IMR-90 (cell line): Measurements from ENCODE around the gene TFCP2. TPM values are rescaled to one million over a fixed set of nuclear protein-coding genes. Genes with fewer than 3 reads are reported as not detected.
"Not testable (repeated sequence)": the region's sequence is repeated elsewhere in the genome, so short reads cannot be mapped to it uniquely, and the experiment has no call there.

Experiments
- ATAC-seq: fragments of 200-7000 bp; cut with Tn5 transposase; 2 replicates; pipeline ENCODE4 v1.9.1; 2020; ENCODE audit warnings: low read depth, mild to moderate bottlenecking, moderate library complexity
- BruUV-seq: library from RNA; stranded (reverse); fragments of 400-500 nt; replicated peaks from 2 replicates; lab custom pipeline; 2021; lab: Mats Ljungman, UMichigan
- CTCF ChIA-PET: fragments of 300-600 bp; formaldehyde crosslinking; extraction: SDS; loops from one replicate; lab custom pipeline; 2021; ENCODE audit warnings: antibody characterized with exemption; lab: Yijun Ruan, JAX
- POLR2A ChIA-PET: fragments of 300-600 bp; sonication (Branson Sonifier 250); formaldehyde crosslinking; loops from one replicate; lab custom pipeline; 2022; ENCODE audit warnings: antibody characterized with exemption; ENCODE audit not compliant: unreplicated experiment; lab: Charles Lee
- DNase-seq: peaks from one replicate; pipeline ENCODE4 v3.0.0; 2013
- H2AFZ ChIP-seq: replicated peaks from 2 replicates; pipeline ENCODE3; 2013; ENCODE audit warnings: low read length, mild to moderate bottlenecking; ENCODE audit not compliant: poor library complexity
- H2AK5ac ChIP-seq: 2 replicates; pipeline ENCODE4 v1.6.1; 2013; ENCODE audit warnings: low read depth, low read length, inconsistent platforms
- H2AK9ac ChIP-seq: replicated peaks from 2 replicates; pipeline ENCODE3; 2013; ENCODE audit warnings: mild to moderate bottlenecking, low read depth, low read length, moderate library complexity; ENCODE audit not compliant: poor library complexity
- H2BK120ac ChIP-seq: 2 replicates; pipeline ENCODE4 v1.6.1; 2013; ENCODE audit warnings: low read depth, low read length, inconsistent platforms
- H2BK15ac ChIP-seq: 3 replicates; pipeline ENCODE4 v1.6.1; 2013; ENCODE audit warnings: low read depth, low read length, inconsistent platforms
- H2BK20ac ChIP-seq: 2 replicates; pipeline ENCODE4 v1.6.1; 2013; ENCODE audit warnings: low read depth, mild to moderate bottlenecking, inconsistent platforms, low read length, moderate library complexity
- H2BK5ac ChIP-seq: 2 replicates; pipeline ENCODE4 v1.6.1; 2013; ENCODE audit warnings: mild to moderate bottlenecking, low read depth, low read length, inconsistent platforms; ENCODE audit not compliant: poor library complexity, severe bottlenecking
- H3K14ac ChIP-seq: replicated peaks from 2 replicates; pipeline ENCODE4 v1.6.1; 2013; ENCODE audit warnings: low read depth, low read length, inconsistent platforms
- H3K18ac ChIP-seq: 2 replicates; pipeline ENCODE4 v1.6.1; 2013; ENCODE audit warnings: low read depth, low read length, control low read depth
- H3K23ac ChIP-seq: 2 replicates; pipeline ENCODE4 v1.6.1; 2013; ENCODE audit warnings: low read depth, low read length, inconsistent platforms
- H3K27ac ChIP-seq: 2 replicates; pipeline ENCODE4 v1.5.1; 2013; ENCODE audit warnings: mild to moderate bottlenecking, control low read depth, low read length; ENCODE audit not compliant: insufficient read depth
- H3K27me3 ChIP-seq: 2 replicates; pipeline ENCODE4 v1.6.1; 2013; ENCODE audit warnings: low read length; ENCODE audit not compliant: control insufficient read depth, insufficient read depth
- H3K36me3 ChIP-seq: 2 replicates; pipeline ENCODE4 v1.6.1; 2013; ENCODE audit warnings: low read length, mixed read lengths; ENCODE audit not compliant: control insufficient read depth, insufficient read depth
- H3K4ac ChIP-seq: 2 replicates; pipeline ENCODE4 v1.6.1; 2013; ENCODE audit warnings: low read depth, low read length, inconsistent platforms
- H3K4me1 ChIP-seq: 2 replicates; pipeline ENCODE4 v1.6.1; 2013; ENCODE audit warnings: low read length, mixed read lengths; ENCODE audit not compliant: control insufficient read depth, insufficient read depth
- H3K4me2 ChIP-seq: 2 replicates; pipeline ENCODE4 v1.6.1; 2013; ENCODE audit warnings: low read depth, mild to moderate bottlenecking, control low read depth, low read length, moderate library complexity
- H3K4me3 ChIP-seq: 2 replicates; pipeline ENCODE4 v1.5.1; 2013; ENCODE audit warnings: low read depth, mild to moderate bottlenecking, control low read depth, low read length, moderate library complexity; ENCODE audit not compliant: insufficient read depth
- H3K56ac ChIP-seq: 2 replicates; pipeline ENCODE4 v1.6.1; 2013; ENCODE audit warnings: low read length, inconsistent platforms; ENCODE audit not compliant: insufficient read depth; ENCODE audit errors: extremely low read depth
- H3K79me1 ChIP-seq, 2 experiments: 2 replicates each; pipeline ENCODE4 v1.6.1; 2013; ENCODE audit warnings: low read length in 2 of 2, inconsistent platforms in 1 of 2, low read depth in 1 of 2
- H3K9ac ChIP-seq: 2 replicates; pipeline ENCODE4 v1.6.1; 2013; ENCODE audit warnings: low read depth, low read length, control low read depth
- H3K9me1 ChIP-seq: 2 replicates; pipeline ENCODE4 v1.6.1; 2013; ENCODE audit warnings: low read length, inconsistent platforms; ENCODE audit not compliant: insufficient read depth
- H3K9me3 ChIP-seq: 2 replicates; pipeline ENCODE4 v1.6.1; 2013; ENCODE audit warnings: low read length; ENCODE audit not compliant: control insufficient read depth, insufficient read depth
- H4K20me1 ChIP-seq: 2 replicates; pipeline ENCODE4 v1.6.1; 2013; ENCODE audit warnings: low read length, inconsistent platforms; ENCODE audit not compliant: insufficient read depth
- H4K5ac ChIP-seq: 2 replicates; pipeline ENCODE4 v1.6.1; 2013; ENCODE audit warnings: mild to moderate bottlenecking, low read depth, low read length, control low read depth
- H4K8ac ChIP-seq, 2 experiments: 2 replicates each; pipeline ENCODE4 v1.6.1; 2013; ENCODE audit warnings: low read depth in 2 of 2, low read length in 2 of 2, control low read depth in 1 of 2, inconsistent platforms in 1 of 2
- H4K91ac ChIP-seq: 2 replicates; pipeline ENCODE4 v1.6.1; 2013; ENCODE audit warnings: low read depth, low read length, inconsistent platforms; ENCODE audit not compliant: insufficient read depth
- WGBS, 2 experiments: methylation state at CpG; one replicate each; pipeline versions ENCODE4 v1.1.5 to v1.1.7; 2013; ENCODE audit warnings: missing lambda C conversion rate in 2 of 2; ENCODE audit not compliant: insufficient read length in 1 of 2; ENCODE audit errors: extremely low coverage in 2 of 2; 5-methylcytosine and 5-hydroxymethylcytosine counted together
- dilution Hi-C: fragments of 300-500 bp; cut with HindIII; formaldehyde crosslinking; loops from one replicate; pipeline ENCODE4 v1.14.3; 2018; ENCODE audit warnings: low sequenced_read_pairs; ENCODE audit not compliant: unreplicated experiment
- in situ Hi-C: fragments of 300-500 bp; cut with MboI; formaldehyde crosslinking; loops from 3 replicates; pipeline ENCODE4 v1.14.3; 2019; ENCODE audit warnings: low sequenced_read_pairs, inconsistent platforms, mixed read lengths
- intact Hi-C: fragments of 100-400 bp; cut with micrococcal nuclease; formaldehyde crosslinking; loops from 2 replicates; pipeline ENCODE4 v1.10.0; 2022
- polyA plus RNA-seq, 3 experiments: library from polyadenylated mRNA; depleted of rRNA; stranded (reverse); fragments of >200 nt; gene quantifications; 2 replicates each; pipeline ENCODE4 v1.2.3, GENCODE V29; 2012; ENCODE audit warnings: low replicate concordance in 1 of 3
- total RNA-seq: library from RNA; depleted of rRNA; stranded (reverse); fragments of >200 nt; gene quantifications from 2 replicates; pipeline ENCODE4 v1.2.3, GENCODE V29; 2012

Gene TFCP2
- total and polyA plus RNA-seq, 2 of the 4 experiments (the other 2 are of a cell fraction) = 10.0 to 15.4 TPM

GRCh38 chr12:51219857-51220256, 46.9 kb upstream of the TFCP2 start:
- H3K23ac ChIP-seq, H3K4me2 ChIP-seq, H3K4me3 ChIP-seq, in situ Hi-C loops, H3K14ac ChIP-seq, H2BK15ac ChIP-seq, ATAC-seq, H3K9me3 ChIP-seq, H3K56ac ChIP-seq, H3K27ac ChIP-seq, H3K4me1 ChIP-seq, H4K5ac ChIP-seq, H4K91ac ChIP-seq, POLR2A ChIA-PET, H4K20me1 ChIP-seq, H2AK9ac ChIP-seq, H2BK5ac ChIP-seq, dilution Hi-C loops, H3K36me3 ChIP-seq, intact Hi-C loops, H2AFZ ChIP-seq, H2BK20ac ChIP-seq, H3K9me1 ChIP-seq, H2BK120ac ChIP-seq, H3K18ac ChIP-seq, H3K9ac ChIP-seq, H4K8ac ChIP-seq, H3K4ac ChIP-seq, BruUV-seq, H3K27me3 ChIP-seq, H2AK5ac ChIP-seq, DNase-seq: not testable (repeated sequence)
- CTCF ChIA-PET = interaction anchor here (0.6 kb wide), 1 partner anchor 17 kb away, joined by 3 read pairs; no protein-coding TSS in a partner anchor
- 93% methylated on average over 5 of the region's 12 CpGs; no CpG with 5 or more reads in 1 of the 2 experiments for WGBS, 2 experiments
- H3K79me1 ChIP-seq = peaks cover 14 to 20% of the 10 kb centered on the region in 2 experiments; a peak in 3 of 4 replicates
